ENCODE results near the gene RPS10.

The RPS10 gene

DNA sequence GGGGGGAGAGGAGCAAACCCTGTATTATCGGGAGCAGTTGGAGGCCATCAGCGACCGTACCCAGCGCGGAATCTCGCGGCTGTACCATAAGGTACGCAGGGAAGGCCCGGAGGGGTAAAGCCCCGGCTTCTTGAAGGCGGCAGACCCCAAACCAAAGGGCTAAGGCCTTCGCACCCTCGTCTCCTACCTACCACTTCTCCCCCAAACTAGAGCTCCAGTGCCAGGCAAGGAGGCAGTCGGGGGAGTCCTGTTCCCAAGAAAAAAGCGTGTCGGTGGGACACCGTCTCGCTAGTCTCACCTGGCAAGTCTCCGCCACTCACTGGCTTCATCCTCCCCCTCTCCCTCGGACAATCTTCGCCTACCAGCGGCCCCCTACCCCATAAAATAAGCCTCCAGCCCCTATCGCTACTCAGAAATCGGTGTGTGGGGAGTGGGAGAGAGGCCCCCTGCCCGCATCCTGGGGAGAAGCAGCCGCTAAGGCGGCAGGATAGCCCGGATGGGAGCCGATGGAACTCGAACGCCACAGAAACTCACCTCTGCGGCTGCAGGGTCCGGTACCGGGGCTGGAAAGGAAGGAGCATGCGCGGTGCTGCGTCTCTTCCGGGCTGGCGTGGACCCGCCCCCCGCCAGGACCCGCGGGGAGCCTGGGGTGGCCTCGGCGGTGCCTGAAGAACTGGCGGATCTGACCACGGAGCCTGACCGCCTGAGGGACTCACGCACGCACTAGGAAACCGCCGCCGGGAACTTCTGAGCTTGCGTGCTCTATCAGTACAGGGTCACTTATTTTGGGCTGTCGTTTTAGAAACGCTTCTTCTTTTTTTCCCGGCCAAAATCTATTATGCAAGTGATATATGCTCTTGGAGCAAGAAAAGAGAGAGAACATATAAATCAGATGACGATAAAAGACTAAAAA is at the start of gene RPS10:
Gene RPS10 (minus strand): TSS at position 572 of the 913 bp plus-strand sequence. CDS start 848 bp downstream, outside the sequence.
- Mint-ChIP-seq H3K4me1 (ENCODE audit: low read depth) (peaks cover 18% of the 10 kb centered on the region), H3K27ac (peak within 1 kb of the TSS; percentile 97), H3K4me3 (peak within 1 kb of the TSS; percentile 98), H3K9me3 (no peaks in the 10 kb centered on the region), H3K27me3 (ENCODE audit: low read depth) (no peaks in the 10 kb centered on the region), H3K36me3 (ENCODE audit: low read depth) (peaks cover 30% of the 10 kb centered on the region)

DNA sequence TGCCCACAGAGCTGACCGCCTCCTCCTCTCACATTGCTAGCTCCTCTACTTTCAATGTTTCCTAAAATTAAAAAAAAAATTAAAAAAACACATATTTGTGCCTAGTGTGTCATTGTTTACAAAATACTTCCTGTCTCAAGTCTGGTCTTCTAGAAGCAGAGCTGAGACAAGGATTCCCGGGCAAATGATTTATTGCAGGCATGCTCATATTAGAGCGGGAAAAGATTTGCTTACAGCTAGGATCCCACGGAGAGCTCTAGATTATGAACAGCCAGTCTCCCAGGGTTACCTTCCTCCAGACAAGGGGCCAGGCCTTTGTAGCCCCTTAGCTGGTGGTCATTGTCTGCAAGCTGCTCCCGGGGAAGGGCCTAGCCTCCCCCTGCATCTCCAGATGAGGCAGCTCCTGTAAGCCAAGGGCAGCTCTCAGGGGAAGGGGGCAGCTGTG is 49.4 kb upstream of the RPS10 start:
- no peak overlapping the region for H3K27ac Mint-ChIP-seq
- H3K4me1 Mint-ChIP-seq (ENCODE audit: low read depth): no peaks in the 10 kb centered on the region
- H3K27me3 Mint-ChIP-seq (ENCODE audit: low read depth): no peaks in the 10 kb centered on the region
- no peaks in the 10 kb centered on the region for H3K36me3 Mint-ChIP-seq (ENCODE audit: low read depth)
- H3K9me3 Mint-ChIP-seq: peaks cover 7% of the 10 kb centered on the region
- H3K4me3 Mint-ChIP-seq: no peak overlapping the region

DNA sequence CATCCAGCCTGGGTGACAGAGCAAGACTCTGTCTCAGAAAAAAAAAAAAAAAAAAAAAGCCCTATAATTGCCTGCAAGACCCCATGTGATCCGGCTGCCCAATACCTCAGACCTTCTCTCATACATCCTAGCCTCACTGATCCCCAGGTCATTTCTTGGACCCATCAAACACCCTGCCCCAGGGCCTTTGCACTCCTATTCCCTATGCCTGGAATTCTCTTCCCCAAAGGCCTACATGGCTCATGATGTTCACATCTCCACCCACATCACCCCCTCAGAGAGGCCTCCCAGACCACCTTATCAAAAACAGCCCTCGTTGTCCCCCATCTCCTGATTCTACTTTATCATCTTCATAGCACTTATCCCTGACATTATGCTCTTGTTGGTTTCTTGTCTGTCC is 48.9 kb upstream of the RPS10 start:
- Mint-ChIP-seq H3K4me1 (ENCODE audit: low read depth) (no peaks in the 10 kb centered on the region), H3K36me3 (ENCODE audit: low read depth) (no peaks in the 10 kb centered on the region), H3K9me3 (peaks cover 7% of the 10 kb centered on the region), H3K27me3 (ENCODE audit: low read depth) (no peaks in the 10 kb centered on the region), H3K4me3 (no peak overlapping the region), H3K27ac (no peak overlapping the region)

DNA sequence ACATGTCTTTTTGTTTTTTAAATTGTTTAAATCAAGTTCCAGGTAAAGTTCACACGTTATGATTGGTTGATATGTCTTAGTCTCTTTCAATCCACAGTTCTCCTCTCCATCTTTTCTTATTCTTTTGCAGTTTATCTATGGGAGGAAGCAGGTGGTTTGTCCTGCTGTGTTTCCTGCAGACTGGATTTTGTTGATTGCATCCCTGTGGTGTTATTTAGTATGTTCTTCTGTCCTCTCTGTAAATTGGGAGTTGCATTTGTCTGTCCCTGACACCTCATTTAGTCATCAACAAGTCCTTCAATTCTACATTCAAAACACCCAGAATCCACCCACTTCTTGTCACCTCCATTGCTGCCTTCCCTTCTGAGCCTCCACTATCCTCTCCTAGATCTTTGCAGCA is 48.1 kb upstream of the RPS10 start:
- H3K27me3 Mint-ChIP-seq (ENCODE audit: low read depth): no peaks in the 10 kb centered on the region
- peaks cover 7% of the 10 kb centered on the region for H3K9me3 Mint-ChIP-seq
- H3K27ac Mint-ChIP-seq: no peak overlapping the region
- no peaks in the 10 kb centered on the region for H3K36me3 Mint-ChIP-seq (ENCODE audit: low read depth)
- no peak overlapping the region for H3K4me3 Mint-ChIP-seq
- no peaks in the 10 kb centered on the region for H3K4me1 Mint-ChIP-seq (ENCODE audit: low read depth)

GRCh38 chr6:34472425-34472824 is 46.6 kb upstream of the RPS10 start:
- H3K4me3 Mint-ChIP-seq: no peak overlapping the region
- H3K36me3 Mint-ChIP-seq (ENCODE audit: low read depth): no peaks in the 10 kb centered on the region
- H3K27me3 Mint-ChIP-seq (ENCODE audit: low read depth): no peaks in the 10 kb centered on the region
- no peaks in the 10 kb centered on the region for H3K4me1 Mint-ChIP-seq (ENCODE audit: low read depth)
- H3K9me3 Mint-ChIP-seq: peaks cover 7% of the 10 kb centered on the region
- H3K27ac Mint-ChIP-seq: no peak overlapping the region

DNA sequence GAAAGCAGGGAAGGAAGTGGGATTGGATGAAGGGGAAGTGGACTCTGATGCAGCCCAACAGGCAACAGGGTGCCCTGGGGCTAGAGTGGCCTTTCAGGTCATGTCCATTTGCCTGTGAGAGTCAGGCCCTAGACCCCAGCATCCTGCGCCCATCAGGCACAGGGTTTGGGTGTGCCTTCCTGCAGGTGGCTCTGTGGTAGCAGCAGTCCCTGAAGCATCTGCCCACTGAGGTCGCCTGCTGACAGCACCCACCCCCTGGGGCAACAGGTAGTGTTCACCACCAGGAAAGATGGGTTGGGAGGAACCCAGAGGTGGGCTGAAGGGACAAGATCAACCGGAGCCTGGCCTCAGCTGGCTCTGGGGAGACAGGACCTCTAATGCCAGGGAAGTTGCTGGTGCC is 43.6 kb upstream of the RPS10 start:
- H3K27me3 Mint-ChIP-seq (ENCODE audit: low read depth): peaks cover 15% of the 10 kb centered on the region
- H3K4me3 Mint-ChIP-seq: no peak overlapping the region
- H3K36me3 Mint-ChIP-seq (ENCODE audit: low read depth): no peaks in the 10 kb centered on the region
- H3K27ac Mint-ChIP-seq: no peak overlapping the region
- peaks cover 7% of the 10 kb centered on the region for H3K9me3 Mint-ChIP-seq
- H3K4me1 Mint-ChIP-seq (ENCODE audit: low read depth): peaks cover 8% of the 10 kb centered on the region

DNA sequence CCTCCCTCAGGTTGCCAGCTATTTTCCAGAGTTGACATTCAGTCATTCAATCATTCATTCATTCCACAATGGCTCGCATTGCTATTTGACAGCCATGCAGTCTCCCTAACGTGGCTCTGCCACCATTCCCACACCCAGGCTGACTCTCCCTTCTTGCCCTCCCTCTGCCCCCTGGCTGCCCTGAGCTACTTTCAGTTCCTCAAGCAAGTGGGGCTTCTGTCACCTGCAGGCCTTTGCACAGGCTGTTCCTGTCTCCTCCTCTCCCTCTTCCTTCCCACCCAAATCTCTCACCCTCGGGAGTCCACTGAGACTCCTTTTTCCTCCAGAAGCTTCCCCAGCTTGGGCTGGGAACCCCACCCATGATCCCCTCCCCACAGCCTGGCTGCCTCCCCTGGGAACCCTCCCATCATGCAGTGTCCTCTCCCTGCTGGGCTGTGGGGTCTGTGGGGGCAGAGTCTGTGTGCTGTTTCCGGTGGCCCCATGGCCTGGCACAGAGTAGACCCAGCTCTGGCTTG is 42.6 kb upstream of the RPS10 start:
- Mint-ChIP-seq H3K27me3 (ENCODE audit: low read depth) (peaks cover 21% of the 10 kb centered on the region), H3K4me1 (ENCODE audit: low read depth) (peaks cover 8% of the 10 kb centered on the region), H3K9me3 (no peaks in the 10 kb centered on the region), H3K4me3 (no peak overlapping the region), H3K36me3 (ENCODE audit: low read depth) (no peaks in the 10 kb centered on the region), H3K27ac (no peak overlapping the region)

DNA sequence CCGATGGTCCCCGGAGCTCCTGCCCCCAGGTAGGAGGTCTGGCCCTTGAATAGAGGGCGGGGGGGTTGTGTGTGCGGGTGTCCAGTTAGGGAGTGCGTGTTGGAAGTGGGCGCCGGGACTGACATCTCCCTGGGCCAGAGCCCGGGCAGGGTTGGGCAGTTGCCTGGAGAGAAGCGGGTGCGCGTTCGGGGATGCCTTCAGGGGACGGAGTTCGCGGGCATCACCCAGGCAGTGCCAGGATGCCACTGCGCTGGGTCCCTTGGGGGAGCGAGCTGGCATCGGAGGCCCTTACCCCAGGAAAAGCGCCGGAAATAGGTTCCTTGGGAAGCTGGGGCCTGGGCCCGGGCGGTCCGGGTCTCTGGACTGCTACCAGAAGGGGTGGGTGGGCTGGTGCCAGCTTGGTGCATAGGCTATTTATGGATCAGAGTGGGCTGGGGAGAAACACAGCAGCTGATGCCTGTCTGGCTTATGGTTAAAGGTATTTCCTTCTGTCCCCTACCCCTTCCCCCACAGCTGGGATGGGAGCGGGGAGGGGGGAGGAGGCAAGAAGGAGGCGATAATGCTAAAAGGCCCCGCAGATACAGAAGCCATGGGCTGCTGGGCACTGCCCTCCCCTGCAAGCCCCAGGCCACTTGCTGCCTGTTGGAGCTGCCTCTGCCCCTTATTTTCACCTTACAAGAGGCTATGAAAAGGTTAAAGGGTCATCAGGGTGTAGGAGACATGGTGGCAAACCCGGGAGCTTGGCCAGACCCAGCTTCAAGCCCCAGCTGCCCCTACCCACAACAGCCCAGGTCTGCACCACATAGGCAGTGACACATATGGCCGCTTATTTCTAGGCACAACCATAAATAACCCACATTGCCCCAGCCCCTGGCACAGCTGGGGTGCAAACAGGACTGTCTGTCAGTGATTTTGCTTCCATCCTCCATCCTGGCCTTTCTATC is 40.6 kb upstream of the RPS10 start:
- peaks cover 35% of the 10 kb centered on the region for H3K27me3 Mint-ChIP-seq (ENCODE audit: low read depth)
- no peaks in the 10 kb centered on the region for H3K36me3 Mint-ChIP-seq (ENCODE audit: low read depth)
- H3K4me3 Mint-ChIP-seq: peak overlapping the region; percentile 37
- H3K4me1 Mint-ChIP-seq (ENCODE audit: low read depth): peaks cover 8% of the 10 kb centered on the region
- no peaks in the 10 kb centered on the region for H3K9me3 Mint-ChIP-seq
- no peak overlapping the region for H3K27ac Mint-ChIP-seq

- Mint-ChIP-seq H3K4me1 (ENCODE audit: low read depth) (peaks cover 8% of the 10 kb centered on the region), H3K27me3 (ENCODE audit: low read depth) (peaks cover 37% of the 10 kb centered on the region), H3K36me3 (ENCODE audit: low read depth) (no peaks in the 10 kb centered on the region), H3K9me3 (no peaks in the 10 kb centered on the region), H3K4me3 (peak within 1 kb of the TSS; percentile 42), H3K27ac (no peak within 1 kb of the TSS)
Observed at GRCh38 chr6:34465531-34466241, 39.8 kb upstream of the RPS10 start, which contains the start of gene PACSIN1. Gene PACSIN1, plus strand, starts transcription at chr6:34466076. Its CDS starts 60,230 bp downstream, at chr6:34526306.

- H3K27ac Mint-ChIP-seq: no peak overlapping the region
- H3K27me3 Mint-ChIP-seq (ENCODE audit: low read depth): peaks cover 37% of the 10 kb centered on the region
- H3K4me1 Mint-ChIP-seq (ENCODE audit: low read depth): peaks cover 8% of the 10 kb centered on the region
- no peaks in the 10 kb centered on the region for H3K36me3 Mint-ChIP-seq (ENCODE audit: low read depth)
- no peak overlapping the region for H3K4me3 Mint-ChIP-seq
- H3K9me3 Mint-ChIP-seq: no peaks in the 10 kb centered on the region
Observed at GRCh38 chr6:34463849-34464248, 38.0 kb upstream of the RPS10 start.

- Mint-ChIP-seq H3K9me3 (no peaks in the 10 kb centered on the region), H3K4me3 (no peak overlapping the region), H3K27me3 (ENCODE audit: low read depth) (peaks cover 37% of the 10 kb centered on the region), H3K27ac (no peak overlapping the region), H3K4me1 (ENCODE audit: low read depth) (peaks cover 8% of the 10 kb centered on the region), H3K36me3 (ENCODE audit: low read depth) (no peaks in the 10 kb centered on the region)
Observed at GRCh38 chr6:34463299-34463698, 37.4 kb upstream of the RPS10 start.

- peaks cover 37% of the 10 kb centered on the region for H3K27me3 Mint-ChIP-seq (ENCODE audit: low read depth)
- H3K36me3 Mint-ChIP-seq (ENCODE audit: low read depth): no peaks in the 10 kb centered on the region
Observed at GRCh38 chr6:34462551-34462971, 36.7 kb upstream of the RPS10 start.

GRCh38 chr6:34462010-34462409 is 36.1 kb upstream of the RPS10 start:
- no peaks in the 10 kb centered on the region for H3K9me3 Mint-ChIP-seq
- H3K4me1 Mint-ChIP-seq (ENCODE audit: low read depth): peaks cover 5% of the 10 kb centered on the region
- no peak overlapping the region for H3K27ac Mint-ChIP-seq
- H3K27me3 Mint-ChIP-seq (ENCODE audit: low read depth): peaks cover 35% of the 10 kb centered on the region
- no peaks in the 10 kb centered on the region for H3K36me3 Mint-ChIP-seq (ENCODE audit: low read depth)
- no peak overlapping the region for H3K4me3 Mint-ChIP-seq

More at GRCh38 chr6:34462551-34462971, 36.7 kb upstream of the RPS10 start:
- Mint-ChIP-seq H3K27ac (no peak overlapping the region), H3K9me3 (no peaks in the 10 kb centered on the region), H3K4me3 (no peak overlapping the region), H3K4me1 (ENCODE audit: low read depth) (peaks cover 8% of the 10 kb centered on the region)

Data from T-helper 1 cell treated with Interleukin-12 subunit alpha and Interleukin-12 subunit beta and Interleukin-4 antibody, amounts not matched to agents 30 μg/mL and 1 μg/mL, for 36 hours (primary cell).